GM19351 (cell line): ENCODE measurements around the gene TAP2.
A peak's percentile ranks its signal among the peaks of the same experiment; 100 is the strongest.
"Not testable (repeated sequence)": the region's sequence is repeated elsewhere in the genome, so short reads cannot be mapped to it uniquely, and the experiment has no call there.

Source experiments
- ATAC-seq: cut with Tn5 transposase; IDR thresholded peaks from one replicate; pipeline ENCODE4 v1.9.1; 2021; ENCODE audit warnings: mild to moderate bottlenecking, moderate library complexity; ENCODE audit not compliant: unreplicated experiment

The TAP2 gene

DNA sequence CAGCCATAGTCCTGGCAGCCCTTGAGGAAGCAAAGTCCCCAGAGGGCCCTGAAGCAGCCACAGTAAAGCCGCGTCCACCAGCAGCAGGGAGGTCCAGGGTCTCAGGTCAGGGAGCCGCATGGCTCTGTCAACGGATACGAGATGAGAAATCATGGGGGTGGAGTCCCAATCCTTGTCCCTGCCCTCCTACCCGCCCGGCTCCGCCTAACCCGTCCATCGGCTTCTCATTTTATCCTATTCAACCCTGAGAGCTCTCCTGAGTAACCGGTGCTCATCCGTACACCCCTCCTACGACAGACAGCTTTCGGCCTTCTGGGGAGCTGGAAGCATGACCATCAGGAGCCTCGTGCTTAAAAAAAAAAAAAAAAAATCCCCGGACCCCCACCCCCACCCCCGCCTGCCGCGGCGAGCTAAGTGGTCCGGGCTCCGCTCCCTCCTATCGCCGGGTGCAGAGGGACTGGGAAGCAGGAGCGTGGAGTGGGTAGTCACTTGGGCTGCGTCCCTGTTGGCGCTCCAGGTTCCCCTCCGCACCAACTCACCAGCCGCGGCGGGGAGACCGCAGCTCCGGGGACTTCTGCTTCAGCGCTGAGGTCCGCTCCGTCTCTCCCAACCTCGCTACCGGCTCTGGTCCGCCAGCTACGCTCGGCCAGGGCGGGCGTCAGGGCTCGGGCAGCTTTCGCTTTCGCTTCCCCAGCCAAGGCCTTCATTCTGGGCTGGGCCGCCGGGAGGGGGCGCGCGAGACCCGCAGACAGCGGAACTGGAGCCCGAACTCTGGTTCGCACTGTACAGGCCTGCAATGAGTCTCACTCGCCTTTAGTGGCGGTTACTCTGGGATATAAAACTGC is at the start of gene TAP2:
Gene TAP2, minus strand, starts transcription at position 626 of the 845 bp plus-strand sequence. Its CDS starts 506 bp downstream, at position 120.
- ATAC-seq: peak; percentile 84

DNA sequence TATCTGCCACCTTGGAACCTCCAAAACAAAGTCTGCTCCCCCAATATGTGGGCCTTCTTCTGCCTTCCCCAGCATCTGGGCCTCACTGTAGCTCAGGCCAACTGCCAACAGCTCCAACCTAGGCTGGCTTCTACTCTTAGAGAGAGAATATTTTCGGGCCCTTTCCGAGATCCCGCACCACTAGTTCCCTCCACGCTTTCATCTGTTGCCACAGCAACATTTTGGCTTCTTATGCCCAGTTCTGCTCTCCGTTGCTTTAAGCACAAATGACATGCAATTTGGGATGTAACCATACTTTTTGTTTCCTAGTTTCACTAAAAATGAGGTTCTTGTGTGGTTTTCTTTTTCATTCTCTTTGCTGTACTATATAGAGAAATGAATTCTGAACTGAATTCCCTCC is 49.1 kb upstream of the TAP2 start:
- no peak for ATAC-seq

DNA sequence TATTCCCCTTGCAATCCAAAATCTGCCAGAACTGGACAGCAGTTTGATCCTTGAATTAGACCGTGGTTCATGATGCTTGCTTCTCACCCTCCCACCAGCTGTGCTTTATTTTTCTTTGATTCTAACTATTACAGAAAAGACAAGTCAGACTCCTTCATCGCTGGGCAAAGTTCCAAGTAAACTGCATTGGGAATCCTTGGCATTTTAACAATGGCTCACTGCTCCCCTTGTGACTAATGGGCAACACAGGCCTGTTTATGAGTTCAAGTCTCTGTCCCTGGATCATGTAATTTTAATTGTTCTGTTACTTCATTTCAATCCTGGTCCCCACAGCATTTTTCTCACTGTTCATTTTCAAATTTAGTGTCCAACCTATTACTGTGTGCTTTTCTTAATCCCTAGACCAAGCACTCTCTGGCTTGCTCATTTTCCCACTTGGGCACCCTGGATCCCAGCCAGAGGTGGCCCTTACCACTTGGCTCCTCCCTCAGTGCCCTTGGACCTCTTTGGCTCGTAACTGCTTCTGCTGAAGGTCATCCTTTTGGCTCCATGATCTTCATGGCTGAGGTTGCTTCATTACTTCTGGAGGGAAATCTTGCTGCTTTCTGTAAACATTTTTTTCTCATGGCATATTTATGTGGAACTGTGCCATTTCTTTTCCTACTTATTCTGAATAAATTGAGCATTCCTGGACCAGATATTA is 48.3 kb upstream of the TAP2 start:
- ATAC-seq: no peak

DNA sequence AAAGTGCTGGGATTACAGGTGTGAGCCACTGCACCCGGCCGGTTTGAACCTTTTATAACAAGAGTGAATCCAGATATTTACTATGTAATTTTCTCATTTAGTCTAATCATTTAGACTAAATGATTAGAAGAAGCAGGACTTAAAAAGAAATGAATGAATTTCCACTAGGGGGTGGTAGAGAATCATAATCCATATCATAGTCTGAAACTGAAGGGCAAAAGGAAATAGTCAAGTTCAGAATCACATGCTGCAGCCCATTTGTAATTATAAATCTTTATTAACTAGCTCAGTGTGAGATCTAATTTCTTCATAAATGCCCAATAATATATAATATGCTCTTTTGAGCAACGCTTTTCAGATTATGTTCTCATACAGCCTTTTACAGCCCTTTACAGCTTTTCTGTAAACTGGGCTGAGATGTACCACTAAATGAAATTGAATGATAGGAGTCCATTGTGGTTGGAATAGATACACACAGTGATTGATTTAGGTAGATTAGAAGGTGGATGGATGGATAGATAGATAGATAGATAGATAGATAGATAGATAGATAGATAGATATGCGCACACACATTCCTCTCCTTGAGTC is 47.3 kb upstream of the TAP2 start:
- no peak for ATAC-seq

DNA sequence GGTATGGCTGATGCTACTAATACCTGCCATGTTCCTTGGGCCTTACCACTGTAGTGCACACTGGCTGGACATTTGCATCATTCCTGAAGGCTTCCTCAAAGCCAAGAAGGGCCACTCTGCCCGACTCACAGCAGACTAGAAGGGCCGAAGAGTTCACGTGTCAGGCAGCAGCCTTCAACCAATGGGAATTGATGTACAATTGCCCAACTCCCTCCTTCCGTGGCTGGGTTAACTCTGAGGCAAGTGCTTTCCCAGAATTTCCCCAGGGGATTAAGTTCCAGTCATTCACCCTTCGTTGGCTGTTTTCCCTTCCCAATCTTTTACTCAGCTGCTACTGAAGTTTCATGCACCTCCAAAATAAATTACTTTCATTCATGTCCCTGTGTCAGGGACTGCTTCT is 45.2 kb upstream of the TAP2 start:
- no peak for ATAC-seq

DNA sequence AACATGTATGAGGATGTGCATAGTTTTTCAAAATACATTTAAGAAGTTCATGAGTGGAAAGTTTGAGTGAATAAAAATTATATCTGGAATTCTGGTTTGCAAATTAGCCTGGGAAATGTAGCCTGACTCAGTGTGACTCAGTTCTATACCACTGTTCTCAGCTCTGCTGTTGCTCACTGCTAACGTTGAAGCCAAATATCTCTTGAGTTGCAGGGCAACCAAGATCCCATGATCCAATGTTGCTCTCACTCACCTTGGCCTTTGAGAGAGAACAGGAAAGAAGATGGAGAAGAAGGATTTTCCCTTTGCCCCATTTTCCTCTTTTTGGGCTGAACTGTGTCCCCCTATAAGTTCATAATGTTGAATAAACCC is 44.3 kb upstream of the TAP2 start:
- ATAC-seq: no peak

DNA sequence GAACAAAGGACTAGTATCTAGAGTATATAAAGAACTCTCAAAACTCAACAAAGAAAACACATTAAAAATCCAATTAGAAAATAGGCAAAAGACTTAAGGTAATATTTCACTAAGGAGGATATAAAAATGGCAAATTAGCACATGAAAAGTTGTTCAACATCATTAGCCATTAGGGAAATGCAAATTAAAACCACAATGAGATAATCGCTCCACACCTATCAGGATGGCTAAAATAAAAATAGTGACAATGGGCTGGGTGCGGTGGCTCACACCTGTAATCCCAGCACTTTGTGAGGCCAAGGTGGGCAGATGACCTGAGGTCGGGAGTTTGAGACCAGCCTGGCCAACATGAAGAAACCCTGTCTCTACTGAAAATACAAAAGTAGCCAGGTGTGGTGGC is 42.4 kb upstream of the TAP2 start:
- ATAC-seq: not testable (repeated sequence)

DNA sequence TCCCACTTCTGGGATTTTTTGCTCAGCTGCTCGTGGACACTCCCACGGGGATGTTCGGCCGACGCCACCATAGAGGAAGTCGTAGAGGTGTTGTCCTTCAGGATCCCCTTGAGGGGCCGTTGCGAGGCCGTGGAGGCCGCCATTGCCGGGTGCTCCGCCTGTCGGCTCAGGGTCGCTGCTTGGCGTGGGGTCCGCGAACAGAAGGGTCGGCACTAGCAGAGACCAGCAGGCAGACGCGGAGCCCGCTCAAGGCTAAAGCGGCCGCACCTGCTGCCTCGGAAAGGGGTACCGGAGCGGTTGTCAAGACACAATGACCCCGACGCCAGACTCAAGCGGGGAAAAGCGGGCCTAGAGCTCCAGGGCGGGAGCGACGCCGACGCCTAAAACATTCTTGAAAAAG is 41.2 kb upstream of the TAP2 start:
- ATAC-seq: no peak

DNA sequence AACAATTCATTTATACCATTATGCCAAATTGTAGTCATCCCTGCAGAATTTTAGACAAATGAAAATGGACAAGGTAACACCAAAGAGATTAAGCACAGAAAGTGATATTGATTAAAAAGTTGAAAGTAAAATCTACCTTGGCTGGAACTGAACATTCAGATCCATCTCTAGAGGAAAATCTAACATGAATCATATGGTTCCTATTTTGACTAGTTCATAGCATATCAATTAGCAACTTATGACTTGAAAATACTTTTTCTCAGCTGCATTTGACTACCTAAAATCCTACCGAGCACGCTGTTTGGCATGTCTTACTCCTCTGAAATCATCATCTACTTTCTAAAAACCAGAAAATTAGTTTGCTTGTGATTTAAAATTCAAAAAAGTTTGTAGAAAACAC is 38.1 kb upstream of the TAP2 start:
- no peak for ATAC-seq

DNA sequence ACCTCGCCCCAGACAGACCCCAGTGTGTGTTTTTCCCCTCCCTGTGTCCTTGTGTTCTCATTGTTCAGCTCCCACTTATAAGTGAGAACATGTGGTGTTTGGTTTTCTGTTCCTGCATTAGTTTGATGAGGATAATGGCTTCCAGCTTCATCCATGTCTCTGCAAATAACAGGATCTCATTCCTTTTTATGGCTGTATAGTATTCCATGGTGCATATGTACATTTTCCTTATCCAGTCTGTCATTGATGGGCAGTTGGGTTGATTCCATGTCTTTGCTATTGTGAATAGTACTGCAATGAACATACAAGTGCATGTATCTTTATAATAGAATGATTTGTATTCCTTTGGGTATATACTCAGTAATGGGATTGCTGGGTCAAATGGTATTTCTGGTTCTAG is 35.4 kb upstream of the TAP2 start:
- ATAC-seq: not testable (repeated sequence)

DNA sequence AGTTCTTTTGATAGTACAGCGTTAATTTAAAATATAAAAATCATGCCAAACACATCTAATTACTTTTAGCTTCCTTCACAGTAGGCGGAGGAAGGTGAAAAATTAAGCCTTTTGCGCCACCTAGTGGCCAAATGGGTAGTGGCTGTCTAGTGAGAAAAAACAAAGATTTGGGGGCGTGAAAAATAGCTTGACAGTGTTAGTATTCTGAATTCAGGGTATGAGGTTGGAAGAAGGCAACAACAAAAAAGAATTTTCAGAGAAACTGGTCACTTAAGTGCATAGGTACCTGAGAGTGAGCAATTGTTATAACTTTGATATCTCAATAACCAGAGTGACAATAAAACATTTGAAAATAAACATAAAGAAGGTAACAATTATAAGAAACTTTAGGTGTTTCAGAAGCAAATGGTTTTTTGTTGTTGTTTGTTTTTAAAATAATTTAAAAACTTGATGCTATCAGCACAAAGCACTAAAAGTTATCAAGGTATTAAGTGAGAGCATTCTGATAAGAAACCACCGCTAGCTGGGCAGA is 29.8 kb upstream of the TAP2 start:
- no peak for ATAC-seq

DNA sequence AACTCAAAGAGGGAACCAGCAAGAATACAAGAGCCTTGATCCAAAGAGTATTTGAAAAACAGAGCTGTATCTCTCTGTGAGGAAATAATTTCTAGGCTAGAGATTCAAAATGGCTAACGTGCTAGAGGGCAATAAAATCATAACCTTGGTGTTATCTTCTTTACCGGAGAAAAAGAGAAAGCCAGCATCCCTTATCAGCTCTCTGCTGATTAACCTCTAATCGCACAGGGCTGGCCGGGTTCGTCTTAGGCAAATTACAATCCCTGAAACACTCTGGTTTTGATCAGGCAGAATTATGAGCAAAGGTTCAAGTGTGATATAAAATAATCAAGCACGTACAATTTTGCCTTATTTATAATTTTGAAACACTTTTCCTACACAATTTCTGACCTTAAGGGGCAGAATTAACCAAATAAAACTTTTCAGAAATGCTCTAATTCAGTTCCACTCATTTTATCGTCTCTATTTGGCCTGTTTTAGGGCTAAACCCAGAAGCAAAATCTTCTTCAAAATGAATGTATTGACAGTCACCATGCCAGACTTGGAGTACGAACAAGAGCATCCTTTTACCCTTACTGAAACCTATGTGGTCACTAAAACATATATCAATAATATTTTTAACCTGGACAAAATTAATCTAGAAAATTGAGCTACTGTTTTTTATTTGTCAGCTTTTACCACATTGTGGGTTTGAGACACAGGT is 29.2 kb upstream of the TAP2 start:
- no peak for ATAC-seq

DNA sequence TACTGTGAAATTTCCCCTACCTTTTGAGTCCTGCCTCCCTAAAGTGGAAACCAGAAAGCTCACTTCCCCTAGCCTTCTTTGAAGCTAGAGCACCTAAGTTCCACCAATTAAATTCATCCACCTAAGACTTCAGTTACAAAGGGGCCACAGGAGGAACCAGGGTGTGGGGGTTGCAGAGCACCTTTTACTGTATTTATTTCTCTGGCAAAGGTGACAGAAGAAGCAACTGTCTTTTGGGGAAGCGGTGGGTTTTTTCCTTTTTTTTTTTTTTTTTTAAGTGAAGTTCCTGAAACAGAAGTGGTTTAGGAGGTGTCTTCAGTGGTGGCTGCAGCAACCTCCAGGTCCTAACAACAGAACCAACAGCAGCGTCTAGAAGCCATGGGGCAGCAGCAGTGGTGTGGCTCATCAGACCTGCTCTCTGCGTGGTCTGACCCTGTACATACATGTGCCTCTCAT is 28.5 kb upstream of the TAP2 start:
- no peak for ATAC-seq

DNA sequence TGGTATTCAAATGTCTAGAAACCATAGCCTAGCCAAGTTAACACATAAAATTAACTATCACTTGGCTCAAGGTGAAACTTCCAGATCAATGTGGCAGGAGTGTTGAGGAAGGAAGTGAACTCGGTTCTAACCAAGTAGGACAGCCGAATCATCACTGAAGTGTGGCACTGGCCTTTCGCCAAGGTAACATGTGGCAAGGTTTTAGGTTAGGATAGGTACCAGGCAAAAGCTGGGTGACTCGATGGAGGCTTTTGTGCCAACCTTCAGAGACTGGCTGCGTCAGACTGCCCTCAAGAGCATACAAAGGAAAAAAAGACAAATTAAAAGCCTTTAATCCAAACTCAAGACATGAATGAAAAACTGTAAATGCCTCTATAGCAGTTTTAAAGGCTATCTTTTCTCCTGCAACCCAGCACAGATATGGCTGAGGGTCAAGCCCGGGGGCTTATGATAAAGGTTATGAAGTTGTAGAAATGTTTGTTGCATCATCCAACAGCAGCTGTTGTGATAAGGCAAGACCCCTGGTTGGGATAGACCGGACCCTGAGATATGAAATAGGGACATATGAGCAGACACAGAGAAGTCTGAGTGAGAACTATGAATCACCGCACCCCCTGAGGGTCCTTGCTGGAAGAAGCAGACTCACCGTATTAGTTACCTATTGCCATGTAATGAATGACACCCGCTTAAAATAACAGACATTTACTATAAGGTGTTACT is 27.3 kb upstream of the TAP2 start:
- no peak for ATAC-seq

DNA sequence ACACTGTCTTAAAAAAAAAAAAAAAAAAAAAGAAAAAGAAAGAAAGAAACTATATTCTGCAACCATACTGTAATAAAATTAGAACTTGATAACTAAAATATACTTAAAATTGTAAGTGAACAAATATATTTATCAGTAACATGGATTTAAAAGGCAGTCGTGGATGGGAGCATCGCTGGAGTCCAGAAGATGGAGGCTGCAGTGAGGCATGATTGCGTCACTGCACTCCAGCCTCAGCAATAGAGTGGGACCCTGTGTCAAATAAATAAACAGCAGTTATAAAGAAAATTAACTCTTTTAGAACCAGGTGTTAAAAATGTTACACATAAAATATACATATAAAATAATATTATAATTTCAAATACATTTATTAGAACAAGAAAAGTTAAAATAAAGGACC is 24.2 kb upstream of the TAP2 start:
- ATAC-seq: no peak

DNA sequence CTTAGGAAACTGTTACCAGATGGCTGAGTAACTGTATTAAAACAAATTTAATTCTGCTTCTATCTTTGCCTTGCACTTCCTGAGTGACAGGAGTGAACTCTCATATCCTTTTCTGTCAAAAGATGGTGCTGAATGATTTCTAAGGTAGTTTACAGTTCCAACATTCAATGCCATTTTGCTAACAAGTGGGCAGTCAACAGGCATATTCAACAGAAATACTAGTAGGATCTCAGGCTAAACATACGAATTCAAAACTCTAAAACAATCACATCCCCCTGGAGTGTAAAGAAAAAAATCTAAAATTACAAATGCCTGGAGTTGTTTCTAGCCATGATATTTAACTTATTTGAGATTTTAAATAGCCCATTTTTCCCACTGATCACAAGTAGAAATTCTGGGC is 22.1 kb upstream of the TAP2 start:
- ATAC-seq: no peak

DNA sequence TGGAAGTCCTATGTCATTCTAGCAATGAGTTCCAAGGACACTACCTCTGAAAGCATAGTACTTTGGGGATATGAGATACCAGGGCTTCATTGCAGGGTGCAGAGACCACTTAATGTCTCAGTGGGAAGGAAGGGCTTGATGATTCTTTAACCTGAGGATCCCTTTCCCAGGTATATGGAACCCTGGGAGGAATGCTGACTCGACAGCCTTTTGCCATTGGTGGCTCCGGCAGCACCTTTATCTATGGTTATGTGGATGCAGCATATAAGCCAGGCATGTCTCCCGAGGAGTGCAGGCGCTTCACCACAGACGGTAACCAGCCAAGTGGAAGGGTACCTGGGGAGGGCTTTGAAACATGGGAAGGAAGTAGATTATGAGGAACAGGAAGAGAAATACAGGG is 19.7 kb upstream of the TAP2 start:
- no peak for ATAC-seq

DNA sequence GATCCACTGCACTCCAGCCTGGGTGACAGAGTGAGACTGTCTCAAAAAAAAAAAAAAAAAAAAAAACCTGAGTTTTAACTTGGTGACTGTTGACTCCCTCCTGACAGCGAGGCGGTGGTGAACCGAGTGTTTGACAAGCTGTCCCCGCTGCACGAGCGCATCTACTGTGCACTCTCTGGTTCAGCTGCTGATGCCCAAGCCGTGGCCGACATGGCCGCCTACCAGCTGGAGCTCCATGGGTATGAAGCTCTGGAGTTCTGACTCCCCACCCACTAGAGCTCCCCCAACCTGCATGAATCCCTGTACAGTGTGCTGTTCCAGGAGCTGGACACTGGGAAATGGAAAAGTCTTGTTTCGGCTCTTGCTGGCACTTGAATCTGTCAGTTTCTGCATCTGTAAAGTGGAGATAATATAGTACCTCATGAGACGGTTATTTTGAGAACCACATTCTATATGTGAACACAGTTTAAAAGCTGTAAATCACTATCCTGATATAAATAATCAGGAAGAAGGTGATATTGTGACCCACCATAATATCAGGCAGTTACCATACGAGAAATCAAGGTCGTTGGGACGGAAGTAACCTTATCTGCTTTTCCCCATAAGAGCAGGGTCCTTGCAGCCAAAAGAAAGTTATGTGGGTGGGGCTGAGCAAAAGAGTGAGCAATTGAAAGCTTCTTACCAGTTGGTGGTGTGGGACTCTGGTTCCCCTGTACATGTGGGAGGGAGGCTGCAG is 18.8 kb upstream of the TAP2 start:
- ATAC-seq: no peak

DNA sequence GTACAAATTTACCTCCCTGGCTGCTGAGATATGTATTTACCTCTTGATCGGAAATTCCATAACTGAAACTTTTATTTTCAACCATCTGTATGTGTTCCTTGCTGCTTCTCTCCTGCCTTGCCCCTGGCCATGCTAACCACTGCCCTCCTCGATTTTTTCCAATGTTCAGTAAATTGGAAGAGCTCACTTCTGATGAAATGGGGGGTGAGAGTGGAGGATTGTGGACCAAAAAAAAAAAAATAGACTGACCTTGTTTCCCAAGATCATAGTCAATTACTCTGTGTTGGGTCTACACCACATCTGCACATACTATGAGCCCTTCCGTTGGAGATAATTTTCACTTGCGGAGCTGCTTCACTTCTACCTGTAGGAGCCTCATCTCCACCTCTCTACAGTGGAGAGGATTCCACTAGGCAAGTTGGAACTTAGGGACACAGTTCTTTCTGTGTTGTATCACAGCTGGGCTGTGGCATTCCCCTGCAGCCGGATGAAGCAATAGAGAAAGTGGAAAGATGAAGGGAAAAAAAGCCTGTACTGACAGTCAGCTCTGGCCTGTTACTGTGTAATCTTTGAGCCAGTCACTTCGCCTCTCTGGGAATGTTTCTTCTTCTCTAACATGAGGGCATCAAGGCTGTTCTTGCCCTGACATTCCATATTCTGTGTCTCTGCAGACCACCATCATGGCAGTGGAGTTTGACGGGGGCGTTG is 17.1 kb upstream of the TAP2 start:
- no peak for ATAC-seq
